Renal cortical epithelial cell (primary cell): Measurements from ENCODE around the gene GNB5. TPM values are rescaled to one million over a fixed set of nuclear protein-coding genes. Genes with fewer than 3 reads are reported as not detected.

ENCODE experiments used
- DNase-seq: peaks from one replicate; pipeline ENCODE4 v3.0.0-alpha.2; 2011; ENCODE audit warnings: low read depth
- total RNA-seq: library from RNA; depleted of rRNA; stranded (reverse); fragments of >200 nt; gene quantifications from 2 replicates; pipeline ENCODE4 v1.2.3, GENCODE V29; 2014

GNB5 gene
- total RNA-seq, 1 donor from 2014 or later: 42.7 TPM

- DNase-seq: no peak
Observed at GRCh38 chr15:52207191-52207590, 16.0 kb upstream of the GNB5 start.

- no peak for DNase-seq
Observed at GRCh38 chr15:52206446-52206845, 15.3 kb upstream of the GNB5 start.

GRCh38 chr15:52204657-52205056, 13.5 kb upstream of the GNB5 start:
- DNase-seq: no peak

GRCh38 chr15:52200831-52201365, 9.7 kb upstream of the GNB5 start:
- DNase-seq: no peak

- DNase-seq: no peak
Observed at GRCh38 chr15:52199271-52199670, 8.1 kb upstream of the GNB5 start.

- DNase-seq: no peak
Observed at GRCh38 chr15:52196891-52197290, 5.7 kb upstream of the GNB5 start.

GRCh38 chr15:52193791-52194190, 2.6 kb upstream of the GNB5 start:
- no peak for DNase-seq

- no peak for DNase-seq
Observed at GRCh38 chr15:52193321-52193720, 2.1 kb upstream of the GNB5 start.

- DNase-seq: no peak
Observed at GRCh38 chr15:52186651-52187486, 4.3 kb downstream of the GNB5 start.

- DNase-seq: no peak
Observed at GRCh38 chr15:52185151-52185561, 6.0 kb downstream of the GNB5 start.

- DNase-seq: no peak
Observed at GRCh38 chr15:52184721-52185120, 6.5 kb downstream of the GNB5 start.

GRCh38 chr15:52183562-52184173, 7.5 kb downstream of the GNB5 start:
- peak; percentile 24 for DNase-seq

GRCh38 chr15:52181938-52182780, 9.0 kb downstream of the GNB5 start:
- DNase-seq: no peak

GRCh38 chr15:52180851-52181450, 10.2 kb downstream of the GNB5 start:
- DNase-seq: no peak

GRCh38 chr15:52180196-52180835, 10.9 kb downstream of the GNB5 start:
- peak; percentile 3 for DNase-seq

GRCh38 chr15:52179278-52180195, 11.7 kb downstream of the GNB5 start:
- peak; percentile 57 for DNase-seq

- DNase-seq: peak; percentile 11
Observed at GRCh38 chr15:52178765-52179164, 12.4 kb downstream of the GNB5 start.

- no peak for DNase-seq
Observed at GRCh38 chr15:52172869-52173268, 18.3 kb downstream of the GNB5 start.

GRCh38 chr15:52171807-52172206, 19.4 kb downstream of the GNB5 start:
- peak; percentile 7 for DNase-seq

GRCh38 chr15:52171386-52171785, 19.8 kb downstream of the GNB5 start:
- DNase-seq: peak; percentile 18
